Central memory CD4-positive, alpha-beta T cell (primary cell): ENCODE results near the gene SRRM2.

Source experiments
- DNase-seq: peaks from one replicate; pipeline ENCODE4 v3.0.0; 2022

The SRRM2 gene

GRCh38 chr16:2740476-2740875 is 12.0 kb upstream of the SRRM2 start:
- no peak for DNase-seq

- DNase-seq = no peak
Measured at GRCh38 chr16:2741168-2741567, 11.3 kb upstream of the SRRM2 start.

GRCh38 chr16:2742323-2743006 is 10.0 kb upstream of the SRRM2 start:
- no peak for DNase-seq

- no peak for DNase-seq
Measured at GRCh38 chr16:2743007-2743810, 9.2 kb upstream of the SRRM2 start.

- no peak for DNase-seq
Measured at GRCh38 chr16:2744711-2745110, 7.7 kb upstream of the SRRM2 start.

GRCh38 chr16:2745116-2745890 is 7.1 kb upstream of the SRRM2 start:
- DNase-seq = no peak

GRCh38 chr16:2745961-2746360 is 6.5 kb upstream of the SRRM2 start:
- DNase-seq = no peak

GRCh38 chr16:2748757-2749455 is 3.5 kb upstream of the SRRM2 start:
- DNase-seq = no peak

- no peak for DNase-seq
Measured at GRCh38 chr16:2749476-2749875, 3.0 kb upstream of the SRRM2 start.

- no peak for DNase-seq
Measured at GRCh38 chr16:2749936-2750335, 2.5 kb upstream of the SRRM2 start.

GRCh38 chr16:2751577-2752034 is 832 bp upstream of the SRRM2 start:
- DNase-seq = no peak

- no peak for DNase-seq
Measured at GRCh38 chr16:2752850-2753732, 653 bp downstream of the SRRM2 start.

GRCh38 chr16:2753733-2754020 is 1.2 kb downstream of the SRRM2 start:
- DNase-seq = no peak

- DNase-seq = no peak
Measured at GRCh38 chr16:2755158-2755557, 2.7 kb downstream of the SRRM2 start.

- DNase-seq = no peak
Measured at GRCh38 chr16:2756288-2757015, 4.0 kb downstream of the SRRM2 start.

- DNase-seq = no peak
Measured at GRCh38 chr16:2757344-2757743, 4.9 kb downstream of the SRRM2 start.

- DNase-seq = no peak
Measured at GRCh38 chr16:2761472-2761871, 9.0 kb downstream of the SRRM2 start.

- DNase-seq = no peak
Measured at GRCh38 chr16:2761886-2762583, 9.6 kb downstream of the SRRM2 start.

GRCh38 chr16:2762711-2763110 is 10.3 kb downstream of the SRRM2 start:
- DNase-seq = no peak

- no peak for DNase-seq
Measured at GRCh38 chr16:2763173-2763572, 10.7 kb downstream of the SRRM2 start.

- no peak for DNase-seq
Measured at GRCh38 chr16:2764718-2765117, 12.3 kb downstream of the SRRM2 start.
